Testis (tissue), 3 donors: ENCODE results near the gene CRB1. TPM values are rescaled to one million over a fixed set of nuclear protein-coding genes. Genes with fewer than 3 reads are reported as not detected.

Source experiments
- DNase-seq: peaks from one replicate; pipeline ENCODE4 v3.0.0-alpha.2; 2019
- H3K27ac ChIP-seq, 2 donors: fragments of 200-600 bp; sonication (generic); one replicate each; pipeline ENCODE4 v1.5.1; 2019
- H3K27me3 ChIP-seq: fragments of 200-600 bp; sonication (generic); one replicate; pipeline ENCODE4 v1.5.1; 2019
- H3K36me3 ChIP-seq: fragments of 200-600 bp; sonication (generic); one replicate; pipeline ENCODE4 v1.5.1; 2017; ENCODE audit warnings: low read depth; ENCODE audit errors: missing control alignments
- H3K4me1 ChIP-seq: fragments of 200-600 bp; sonication (generic); one replicate; pipeline ENCODE4 v1.5.1; 2019
- H3K4me3 ChIP-seq, 2 donors: fragments of 200-600 bp; sonication (generic); one replicate each; pipeline ENCODE4 v1.5.1; 2017 to 2019
- H3K9me3 ChIP-seq: fragments of 200-600 bp; sonication (generic); one replicate; pipeline ENCODE4 v1.5.1; 2017
- POLR2A ChIP-seq: fragments of 450-650 bp; IDR thresholded peaks from one replicate; pipeline ENCODE4 v1.6.1; 2017; ENCODE audit warnings: antibody characterized with exemption, mild to moderate bottlenecking, moderate library complexity
- WGBS, 2 donors: methylation state at CpG; one replicate each; pipeline ENCODE4 v1.1.5; 2018; 5-methylcytosine and 5-hydroxymethylcytosine counted together
- intact Hi-C: fragments of 100-400 bp; cut with DNase I; formaldehyde crosslinking; loops from one replicate; pipeline ENCODE4 v1.15.1; 2023; ENCODE audit warnings: low total_unique reads
- polyA plus RNA-seq: library from polyadenylated mRNA; stranded (reverse); fragments of 350-450 nt; fragmentation: Illumina TruSeq; extraction: RNeasy Lipid Tissue Mini Kit (QIAGEN cat#74804); gene quantifications from one replicate; pipeline ENCODE4 v1.2.3, GENCODE V29; 2014; ENCODE audit warnings: low read depth, low replicate concordance; ENCODE audit not compliant: insufficient read depth
- total RNA-seq, 2 donors: library from RNA; depleted of rRNA; stranded (reverse); fragments of >200 nt; gene quantifications; one replicate each; pipeline ENCODE4 v1.2.3, GENCODE V29; 2016
- TF ChIP-seq, protein P1 (sequence below), 3 experiments: fragments of 450-650 bp in 2 of 3; fragments of 200-600 bp in 1 of 3; sonication (generic) in 1 of 3; IDR thresholded peaks; one replicate each; pipeline ENCODE4 v1.5.1; 2016 to 2019; ENCODE audit warnings: antibody characterized with exemption in 3 of 3, mild to moderate bottlenecking in 2 of 3, moderate library complexity in 1 of 3

CRB1 gene
- total and polyA plus RNA-seq, 3 donors from 2014 or later, result 7.4 to 14.7 (median 12.9) TPM

- Histone ChIP-seq H3K27me3 (no peaks in the 10 kb centered on the region), H3K36me3 (no peaks in the 10 kb centered on the region), H3K4me3 (no peak overlapping the region), H3K4me1 (no peaks in the 10 kb centered on the region), H3K27ac (no peak overlapping the region), H3K9me3 (no peaks in the 10 kb centered on the region)
- TF ChIP-seq, protein P1, sequence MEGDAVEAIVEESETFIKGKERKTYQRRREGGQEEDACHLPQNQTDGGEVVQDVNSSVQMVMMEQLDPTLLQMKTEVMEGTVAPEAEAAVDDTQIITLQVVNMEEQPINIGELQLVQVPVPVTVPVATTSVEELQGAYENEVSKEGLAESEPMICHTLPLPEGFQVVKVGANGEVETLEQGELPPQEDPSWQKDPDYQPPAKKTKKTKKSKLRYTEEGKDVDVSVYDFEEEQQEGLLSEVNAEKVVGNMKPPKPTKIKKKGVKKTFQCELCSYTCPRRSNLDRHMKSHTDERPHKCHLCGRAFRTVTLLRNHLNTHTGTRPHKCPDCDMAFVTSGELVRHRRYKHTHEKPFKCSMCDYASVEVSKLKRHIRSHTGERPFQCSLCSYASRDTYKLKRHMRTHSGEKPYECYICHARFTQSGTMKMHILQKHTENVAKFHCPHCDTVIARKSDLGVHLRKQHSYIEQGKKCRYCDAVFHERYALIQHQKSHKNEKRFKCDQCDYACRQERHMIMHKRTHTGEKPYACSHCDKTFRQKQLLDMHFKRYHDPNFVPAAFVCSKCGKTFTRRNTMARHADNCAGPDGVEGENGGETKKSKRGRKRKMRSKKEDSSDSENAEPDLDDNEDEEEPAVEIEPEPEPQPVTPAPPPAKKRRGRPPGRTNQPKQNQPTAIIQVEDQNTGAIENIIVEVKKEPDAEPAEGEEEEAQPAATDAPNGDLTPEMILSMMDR (IDR thresholded peaks at IDR 0.05), result no peak
- TF ChIP-seq POLR2A, result no peak
- 94 to 95% methylated on average over 1 of the region's 1 CpG for WGBS, 2 donors
- intact Hi-C loops, result no loop called here
- DNase-seq, result no peak
Measured at GRCh38 chr1:197286634-197287033, 18.6 kb downstream of the CRB1 start.

GRCh38 chr1:197287863-197288262 lies 19.8 kb downstream of the CRB1 start:
- Histone ChIP-seq H3K4me1 (no peaks in the 10 kb centered on the region), H3K9me3 (no peaks in the 10 kb centered on the region), H3K27me3 (no peaks in the 10 kb centered on the region), H3K4me3 (no peak overlapping the region), H3K27ac (no peak overlapping the region), H3K36me3 (no peaks in the 10 kb centered on the region)
- WGBS, 2 donors, result 57 to 70% methylated on average over 4 of the region's 4 CpGs
- TF ChIP-seq, protein P1 (IDR thresholded peaks at IDR 0.05), result no peak
- TF ChIP-seq POLR2A, result no peak
- no peak for DNase-seq
- intact Hi-C loops, result no loop called here

DNA sequence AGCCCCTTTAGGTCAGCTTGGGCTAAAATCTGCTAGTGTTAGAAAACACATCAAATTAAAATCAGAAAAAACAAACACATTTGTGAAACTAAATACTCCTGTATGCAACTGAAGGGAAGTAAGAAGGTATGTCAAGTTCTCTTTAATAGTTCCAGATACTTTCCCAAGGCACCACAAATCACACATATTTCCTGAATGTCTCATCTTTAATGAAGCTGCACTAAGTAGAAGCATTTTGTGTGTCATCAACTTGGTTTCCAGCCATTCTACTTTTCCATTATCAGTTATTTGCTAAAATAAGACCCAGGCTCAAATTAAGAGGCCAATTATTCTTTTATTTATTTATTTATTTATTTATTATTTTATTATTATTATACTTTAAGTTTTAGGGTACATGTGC lies 34.7 kb downstream of the CRB1 start:
- intact Hi-C loops, result no loop called here
- Histone ChIP-seq H3K9me3 (no peaks in the 10 kb centered on the region), H3K27me3 (no peaks in the 10 kb centered on the region), H3K4me3 (no peak overlapping the region), H3K27ac (no peak overlapping the region), H3K36me3 (no peaks in the 10 kb centered on the region), H3K4me1 (no peaks in the 10 kb centered on the region)
- TF ChIP-seq, protein P1 (IDR thresholded peaks at IDR 0.05), result no peak
- TF ChIP-seq POLR2A, result no peak
- no peak for DNase-seq

DNA sequence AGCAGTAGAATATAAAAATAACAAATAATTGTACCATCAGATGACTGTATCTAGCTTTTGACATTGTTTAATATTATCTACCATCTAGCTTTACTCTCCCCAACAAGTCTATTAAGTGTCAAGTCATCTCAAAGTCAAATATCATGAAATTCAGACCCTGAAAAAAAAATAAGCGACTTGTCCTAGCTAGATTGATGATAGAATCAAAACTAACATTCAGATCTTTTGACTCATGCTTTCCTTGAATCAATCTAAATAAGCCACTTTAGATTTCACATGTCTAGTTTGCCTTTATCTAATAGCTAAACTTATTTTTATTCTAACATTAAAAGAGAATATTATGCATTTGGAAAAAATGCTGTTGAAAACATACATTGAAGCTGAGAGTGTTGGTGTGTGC lies 35.4 kb downstream of the CRB1 start:
- no peak for TF ChIP-seq POLR2A
- TF ChIP-seq, protein P1 (IDR thresholded peaks at IDR 0.05), result no peak
- no peak overlapping the region for H3K27ac ChIP-seq
- WGBS, 2 donors, result 92 to 94% methylated on average over 1 of the region's 1 CpG
- H3K4me1 ChIP-seq, result no peaks in the 10 kb centered on the region
- DNase-seq, result no peak
- no peaks in the 10 kb centered on the region for H3K27me3 ChIP-seq
- no peak overlapping the region for H3K4me3 ChIP-seq
- H3K36me3 ChIP-seq, result no peaks in the 10 kb centered on the region
- no peaks in the 10 kb centered on the region for H3K9me3 ChIP-seq
- intact Hi-C loops, result no loop called here

DNA sequence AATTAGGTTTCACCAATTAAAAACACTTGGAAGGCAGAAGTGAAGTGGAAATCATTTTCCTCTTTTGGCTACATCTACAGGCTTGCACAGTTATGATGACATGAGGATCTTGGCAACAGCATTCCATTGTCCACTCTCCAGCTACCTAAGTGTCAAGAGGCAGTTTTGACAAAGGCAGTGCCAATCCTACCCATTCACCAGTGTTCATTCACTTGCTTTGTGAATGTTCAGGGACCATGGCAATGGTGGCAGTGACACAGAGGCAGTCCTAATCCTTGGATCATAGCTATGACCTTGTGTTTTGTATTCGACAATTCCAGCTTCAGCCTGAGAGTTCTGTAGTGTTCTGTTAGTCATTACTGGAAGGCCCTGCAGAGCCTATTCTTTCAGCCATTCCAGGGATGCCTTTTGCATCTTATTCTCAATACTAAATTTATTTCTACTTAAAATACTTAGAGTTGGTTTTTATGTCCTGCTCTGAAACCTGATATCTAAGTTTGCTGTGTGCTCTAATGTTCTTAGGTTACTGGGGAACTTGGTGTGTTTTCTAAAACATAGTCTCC lies 36.7 kb downstream of the CRB1 start:
- DNase-seq, result no peak
- Histone ChIP-seq H3K27ac (no peak overlapping the region), H3K36me3 (no peaks in the 10 kb centered on the region), H3K27me3 (no peaks in the 10 kb centered on the region), H3K4me1 (no peaks in the 10 kb centered on the region), H3K4me3 (no peak overlapping the region), H3K9me3 (no peaks in the 10 kb centered on the region)
- WGBS, 2 donors, result 40 to 59% methylated on average over 1 of the region's 1 CpG
- TF ChIP-seq, protein P1 (IDR thresholded peaks at IDR 0.05), result no peak
- TF ChIP-seq POLR2A, result no peak
- intact Hi-C loops, result no loop called here
